NCI-H345 treated with DMSO at 0.1 percent for 48 hours (cell line): Measurements from ENCODE around the gene MAPRE3.

Experiments used
- DNase-seq: peaks from one replicate; lab custom pipeline; 2025; ENCODE audit not compliant: unreplicated experiment; lab: John Stamatoyannopoulos, UW

The MAPRE3 gene

DNA sequence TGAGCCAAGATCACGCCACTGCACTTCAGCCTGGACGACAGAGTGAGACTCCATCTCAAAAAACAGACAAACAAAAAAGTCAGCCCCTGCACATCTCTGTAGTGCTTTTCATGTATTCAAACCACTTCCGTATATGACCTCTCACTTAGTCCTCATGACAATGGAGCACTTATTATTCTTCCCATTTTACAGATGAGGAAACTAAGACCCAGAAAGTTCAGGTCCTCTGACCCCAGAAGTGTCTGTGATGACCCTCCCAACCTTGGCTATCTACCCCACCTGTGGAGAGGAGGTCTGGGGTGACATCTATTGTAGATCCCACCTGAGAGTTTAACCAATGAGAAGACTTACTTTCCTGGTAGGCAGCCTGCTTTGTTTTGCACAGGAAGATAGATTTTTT lies 21.6 kb upstream of the MAPRE3 start:
- DNase-seq, result no peak

DNA sequence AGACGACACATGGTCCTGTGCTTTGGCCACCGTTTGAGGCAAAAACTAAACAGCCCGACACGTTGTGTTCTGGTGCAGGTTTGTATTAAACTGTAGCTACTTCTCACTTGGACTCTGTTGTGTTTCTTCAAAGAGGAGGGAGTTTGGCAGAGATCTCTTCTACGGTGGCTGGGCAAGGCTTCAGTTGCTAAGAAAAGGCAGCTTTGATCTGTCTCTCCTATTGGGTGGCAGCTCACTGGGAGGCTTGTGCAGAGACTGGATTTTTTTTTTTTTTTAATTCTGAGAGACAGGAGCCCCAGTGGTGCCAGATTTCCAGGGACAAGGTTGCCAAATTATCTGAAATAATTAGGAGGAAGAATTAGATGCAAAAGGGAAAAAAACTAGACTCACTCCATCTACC lies 20.2 kb upstream of the MAPRE3 start:
- DNase-seq, result no peak

DNA sequence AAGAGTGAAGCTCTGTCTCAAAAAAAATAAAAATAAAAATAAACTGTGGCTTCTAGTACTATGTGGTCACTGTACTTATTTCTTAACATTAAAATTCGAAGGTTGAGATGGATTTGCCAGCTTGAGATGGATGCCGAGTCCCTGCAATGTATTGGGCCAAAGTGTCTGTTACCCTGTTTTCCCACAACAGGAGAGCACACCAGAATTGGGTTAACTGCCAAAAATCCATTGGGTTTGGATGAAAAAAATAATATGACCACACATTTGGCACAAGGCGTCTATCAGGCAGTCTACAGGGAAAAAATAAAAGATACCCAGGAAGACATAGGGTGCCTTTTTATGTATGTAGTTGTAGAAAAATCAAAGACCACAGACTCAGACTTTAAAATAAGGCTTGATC lies 19.2 kb upstream of the MAPRE3 start:
- DNase-seq, result no peak

DNA sequence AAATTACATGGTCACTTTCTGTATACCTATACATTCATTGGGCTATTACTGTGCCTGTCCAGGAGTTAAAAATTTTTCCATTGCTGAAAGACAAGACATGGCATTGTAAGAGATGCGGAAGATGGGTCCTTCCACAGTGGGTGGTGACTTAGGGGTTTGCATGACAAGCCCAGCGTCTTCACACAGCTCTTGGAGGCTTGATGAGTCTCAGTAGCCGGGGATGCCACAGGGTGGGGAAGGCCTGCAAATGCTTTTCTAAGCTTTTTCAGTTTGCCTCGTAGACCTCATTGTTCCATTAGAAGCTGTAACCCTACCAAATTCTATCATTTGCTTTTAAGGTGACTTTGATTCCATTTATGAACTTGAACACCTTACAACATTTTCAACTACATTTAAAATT lies 18.1 kb upstream of the MAPRE3 start:
- DNase-seq, result no peak

DNA sequence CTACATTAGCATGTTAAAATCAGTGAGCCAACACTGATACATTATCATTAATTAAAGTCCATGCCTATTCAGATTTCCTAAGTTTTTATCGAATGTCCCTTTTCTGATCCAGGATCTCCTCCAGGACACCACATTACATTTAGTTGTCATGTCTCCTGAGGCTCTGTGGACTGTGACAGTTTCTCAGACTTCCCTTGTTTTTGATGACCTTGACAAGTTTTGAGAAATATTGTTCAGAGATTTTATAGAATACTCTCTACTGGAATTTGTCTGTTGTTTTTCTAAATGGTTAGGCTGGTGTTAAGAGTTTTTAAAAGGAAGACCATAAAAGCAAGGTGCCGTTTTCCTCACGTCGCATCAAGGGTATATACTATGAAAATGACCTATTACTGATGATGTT lies 16.3 kb upstream of the MAPRE3 start:
- no peak for DNase-seq

DNA sequence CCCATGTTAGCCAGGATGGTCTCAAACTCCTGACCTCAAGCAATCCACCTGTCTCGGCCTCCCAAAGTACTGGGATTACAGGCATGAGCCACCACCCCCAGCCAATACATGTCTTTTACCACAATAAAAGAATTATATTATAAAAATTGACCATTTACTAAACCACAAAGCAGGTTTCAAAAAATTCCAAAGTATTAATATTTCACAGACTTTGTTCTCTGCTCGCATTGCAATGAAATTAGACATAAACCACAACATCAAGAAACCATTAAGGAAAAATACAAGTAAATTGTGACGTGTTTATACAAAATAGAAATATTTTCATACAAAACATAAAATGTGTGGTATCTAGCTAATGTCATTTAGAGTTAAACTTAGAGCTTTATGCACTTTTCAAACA lies 13.4 kb upstream of the MAPRE3 start:
- no peak for DNase-seq

DNA sequence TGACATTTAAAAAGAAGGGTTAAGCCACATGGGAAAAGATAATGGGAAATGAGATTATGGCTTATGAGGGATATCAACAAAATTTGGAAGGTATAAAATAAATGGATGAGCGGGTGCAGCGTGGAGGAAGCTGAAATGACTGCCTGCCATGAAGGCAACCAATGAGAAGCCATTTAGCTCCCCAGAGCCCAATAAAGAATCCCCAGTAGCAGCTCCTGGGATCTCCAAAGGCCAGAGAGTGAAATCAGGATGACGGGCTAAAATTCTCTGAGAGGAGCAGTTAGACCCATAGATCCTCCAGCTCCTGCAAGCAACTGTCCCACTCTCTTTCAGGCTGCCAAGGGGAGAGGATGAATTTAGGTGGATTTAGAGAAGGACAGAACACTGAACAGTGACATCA lies 12.9 kb upstream of the MAPRE3 start:
- DNase-seq, result no peak

DNA sequence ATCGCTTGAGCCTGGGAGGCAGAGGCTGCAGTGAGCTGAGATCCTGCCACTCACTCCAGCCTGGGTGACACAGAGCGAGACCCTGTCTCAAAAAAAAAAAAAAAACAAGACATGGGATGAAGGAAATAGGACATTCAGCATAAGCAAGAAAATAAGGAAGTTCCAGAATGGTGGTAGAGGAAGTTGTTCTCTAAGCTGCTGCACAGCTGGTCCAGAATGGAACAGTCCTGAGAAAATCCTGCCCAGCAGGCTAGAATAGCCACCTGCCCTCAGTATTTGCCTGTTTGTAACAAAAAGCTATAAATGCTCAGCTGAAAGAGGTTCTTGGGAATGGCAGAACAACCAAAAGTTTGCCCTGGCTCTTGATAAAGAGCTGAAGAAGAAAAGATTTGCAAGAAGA lies 11.1 kb upstream of the MAPRE3 start:
- DNase-seq, result no peak

DNA sequence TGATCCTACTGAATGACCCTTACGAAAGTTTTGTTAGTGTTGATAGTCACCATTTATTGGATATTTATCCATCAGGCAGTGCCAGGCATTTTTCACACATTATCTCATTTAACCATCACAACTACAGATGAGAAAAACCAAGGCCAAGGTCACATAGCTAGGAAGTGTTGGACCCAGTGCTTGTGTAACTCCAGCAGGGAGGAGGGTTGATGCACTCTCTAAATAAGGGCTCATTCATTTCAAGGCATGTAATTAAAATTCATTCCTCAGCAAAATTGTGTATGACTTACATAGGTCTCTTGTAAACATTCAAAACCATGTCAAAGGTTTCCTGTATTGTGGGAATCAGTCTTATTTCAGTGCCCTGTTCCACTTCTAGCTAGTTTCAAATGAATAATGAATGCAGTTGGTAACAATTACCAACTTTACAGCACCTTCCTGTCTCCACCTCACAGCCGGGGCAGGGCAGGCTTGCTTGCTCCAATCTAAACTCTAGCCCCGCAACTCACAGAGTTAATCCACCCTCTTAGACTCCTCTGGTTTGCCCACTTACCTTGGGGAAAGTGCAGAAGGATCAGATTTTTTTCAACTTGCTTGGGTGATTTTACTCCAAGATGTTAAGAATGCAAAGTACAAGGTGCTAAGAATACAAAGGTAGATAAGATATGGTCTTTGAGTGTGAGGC lies 5.8 kb upstream of the MAPRE3 start:
- DNase-seq, result no peak

DNA sequence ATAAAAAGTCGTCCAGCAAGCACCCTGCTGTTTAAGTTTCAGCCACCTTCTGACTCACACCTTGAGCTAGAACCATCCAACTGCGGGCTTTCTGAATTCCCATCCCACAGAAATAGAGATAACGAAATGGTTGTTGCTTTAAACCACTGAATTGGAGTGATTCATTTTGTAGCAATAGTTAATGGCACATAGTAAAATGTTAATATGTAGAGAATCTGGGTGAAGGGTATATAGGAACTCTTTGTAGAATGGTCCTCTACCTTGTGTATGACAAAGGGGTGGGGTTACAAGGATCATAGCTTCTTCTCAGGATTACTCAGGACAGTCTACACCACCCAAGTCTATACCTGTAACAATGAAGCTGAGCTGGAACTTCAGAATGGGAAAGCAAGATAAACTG lies 2.4 kb upstream of the MAPRE3 start:
- DNase-seq, result no peak

DNA sequence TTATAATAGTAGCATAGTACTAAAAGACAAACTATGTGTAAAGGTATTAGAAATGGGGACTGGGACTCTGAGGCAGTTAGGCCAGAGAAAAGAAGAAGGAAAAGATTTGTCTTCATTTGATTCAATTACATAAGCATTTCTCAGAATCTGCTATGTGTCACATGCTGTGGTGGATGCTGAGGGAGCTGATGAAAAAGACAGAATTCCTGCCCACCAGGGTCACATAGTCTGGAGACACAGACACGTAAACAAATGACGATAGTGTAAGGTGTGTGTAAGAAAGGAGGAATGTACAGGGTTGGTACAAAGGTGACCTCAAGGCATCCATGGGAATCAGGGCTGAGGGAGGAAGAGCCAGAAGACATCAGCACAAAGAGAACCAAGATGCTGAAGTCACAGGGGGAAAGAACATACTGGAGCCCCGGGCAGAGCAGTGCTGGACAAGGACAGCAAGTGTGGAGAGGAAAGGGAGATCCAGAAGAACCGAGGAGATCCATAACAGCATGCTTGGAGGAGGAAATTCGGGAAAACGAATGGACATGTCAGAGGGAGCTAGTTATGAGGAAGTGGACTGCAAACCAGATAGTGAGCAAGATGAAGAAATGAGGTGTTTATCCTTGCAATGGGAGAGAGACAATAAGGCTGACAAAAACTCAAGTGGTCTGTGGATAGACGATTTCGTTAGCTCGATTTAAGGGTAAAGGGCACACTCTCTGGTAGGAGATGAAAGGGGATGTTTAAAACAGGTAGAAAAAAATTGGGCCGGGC lies 1.2 kb upstream of the MAPRE3 start:
- no peak for DNase-seq

DNA sequence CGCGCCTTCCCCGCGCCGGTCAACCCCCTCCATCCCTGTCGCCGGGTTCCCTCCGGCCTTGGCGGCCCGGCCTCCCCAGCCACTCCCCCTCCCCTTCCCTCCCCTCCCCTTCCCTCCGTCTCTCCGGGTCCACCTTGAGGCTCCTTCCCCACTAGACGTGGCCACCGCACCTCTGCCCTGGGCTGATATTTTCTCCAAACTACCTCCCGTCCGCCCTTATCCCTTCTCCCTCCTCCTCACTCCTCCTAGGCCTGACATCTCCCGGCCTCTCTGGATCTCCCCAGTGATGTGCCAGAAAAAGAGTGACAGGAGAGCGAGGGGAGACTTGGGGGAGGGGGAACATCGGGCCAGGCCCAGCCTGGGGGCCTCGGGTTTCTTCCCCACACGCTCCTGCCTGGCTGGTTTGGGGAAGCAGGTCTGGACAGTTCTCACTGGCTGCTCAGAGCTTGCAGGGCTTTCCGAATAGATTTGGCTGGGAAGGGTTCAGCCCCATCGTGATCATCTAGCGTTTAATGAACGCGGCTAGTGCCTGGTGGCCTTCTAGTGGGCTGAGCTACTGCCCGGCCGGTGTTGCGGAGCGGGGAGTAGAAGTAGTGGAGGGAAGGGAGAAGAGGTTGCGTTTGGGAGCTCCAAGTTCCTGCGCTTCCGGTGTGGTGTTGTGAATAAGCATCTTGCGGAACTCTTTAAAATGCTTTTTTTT lies 641 bp downstream of the MAPRE3 start:
- no peak for DNase-seq

DNA sequence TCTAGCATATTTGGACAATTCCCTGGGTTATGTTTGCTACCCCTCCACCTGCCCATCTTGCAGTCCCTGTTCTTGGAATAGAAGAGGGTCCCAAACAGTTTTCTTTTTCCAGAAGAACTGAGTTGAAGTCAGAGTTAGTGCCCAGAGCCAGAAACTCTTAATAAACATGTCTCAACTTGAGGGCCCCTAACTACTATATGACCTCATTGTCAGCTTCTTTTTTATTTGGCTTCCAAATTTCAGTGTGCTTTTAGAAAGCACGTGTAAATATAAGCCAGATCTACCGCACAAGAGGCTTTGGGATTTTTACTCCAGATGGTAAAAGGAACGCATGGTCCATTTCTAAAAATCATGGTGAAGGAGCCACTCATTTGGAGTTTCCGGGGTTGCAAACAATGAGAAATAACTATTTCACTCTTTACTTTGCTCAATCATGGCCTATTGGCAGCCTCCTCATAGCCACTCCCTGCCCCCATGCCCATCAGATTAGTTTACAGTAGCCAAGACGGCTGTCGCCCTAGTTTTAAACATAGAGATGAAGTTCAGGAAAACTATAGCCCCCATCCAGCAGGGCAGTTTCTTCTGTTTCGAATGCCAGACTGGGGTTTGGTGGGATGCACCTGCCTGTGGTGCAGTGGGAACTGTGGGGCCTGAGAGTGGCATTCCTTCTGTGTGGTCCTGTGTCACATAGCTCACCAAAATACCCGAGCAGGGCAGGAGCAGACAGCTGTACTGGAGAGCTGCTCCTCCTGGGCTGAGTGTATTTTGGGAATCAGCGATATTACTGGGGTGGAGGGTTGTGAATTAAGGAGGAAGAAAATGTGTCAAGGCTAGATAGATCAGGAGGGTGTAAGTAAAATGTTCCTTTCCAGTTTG lies 1.7 kb downstream of the MAPRE3 start:
- no peak for DNase-seq

DNA sequence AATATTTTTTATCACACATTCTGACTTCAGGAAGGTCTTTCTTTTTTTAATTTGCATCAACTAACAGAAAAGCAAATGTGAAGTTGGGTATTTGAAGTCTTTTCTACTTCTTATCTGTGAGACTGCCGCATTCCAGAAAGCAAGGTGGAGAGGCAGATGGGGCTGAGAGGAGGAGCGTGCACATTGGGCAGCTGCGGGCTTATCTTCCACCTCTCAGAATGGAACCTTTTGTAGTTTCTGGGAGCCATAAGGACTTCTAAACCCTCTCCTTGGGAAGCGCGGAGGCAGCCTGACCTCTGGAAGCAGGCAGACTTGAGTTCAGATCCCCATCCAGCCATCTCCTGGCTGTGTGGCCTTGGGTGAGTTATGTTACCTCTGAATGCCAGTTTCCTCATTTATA lies 3.9 kb downstream of the MAPRE3 start:
- no peak for DNase-seq

DNA sequence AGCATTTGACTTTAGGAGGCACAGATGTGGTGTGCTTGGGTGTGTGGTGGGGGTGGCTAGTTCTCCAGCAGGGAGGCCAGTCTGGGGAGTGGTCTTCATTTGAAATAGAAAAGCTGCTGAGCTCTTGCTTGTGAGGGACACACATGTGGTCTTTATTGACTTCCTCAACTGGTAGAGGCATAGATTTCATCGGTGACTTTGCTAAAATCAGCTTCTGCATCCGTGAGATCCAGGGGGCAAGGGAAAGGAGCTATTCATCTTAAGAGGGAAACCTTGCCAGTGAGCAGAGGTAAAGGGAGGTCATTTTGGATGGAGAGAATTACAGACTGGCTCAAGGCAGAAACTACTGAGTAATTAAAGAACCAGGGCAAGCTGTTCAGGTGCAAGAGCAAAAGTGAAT lies 4.7 kb downstream of the MAPRE3 start:
- no peak for DNase-seq

DNA sequence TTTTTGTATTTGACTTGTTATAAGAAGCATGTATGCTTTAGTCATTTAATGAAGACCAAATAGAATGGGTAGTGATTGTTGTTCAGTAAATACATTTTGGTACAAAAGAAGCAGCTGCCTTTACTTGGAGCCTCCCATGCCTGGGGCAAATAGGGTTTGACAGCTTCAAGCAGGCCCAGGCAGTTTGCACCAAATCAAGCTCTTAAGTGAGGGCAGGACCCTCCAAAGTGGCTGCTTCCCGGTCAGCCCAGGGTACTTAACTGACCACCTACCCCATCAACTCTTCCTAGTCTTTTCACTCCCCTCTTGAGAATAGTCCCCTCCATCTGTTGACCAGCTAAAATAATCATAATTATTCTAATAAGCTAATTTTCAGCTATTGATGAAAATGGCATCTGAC lies 5.2 kb downstream of the MAPRE3 start:
- DNase-seq, result no peak

DNA sequence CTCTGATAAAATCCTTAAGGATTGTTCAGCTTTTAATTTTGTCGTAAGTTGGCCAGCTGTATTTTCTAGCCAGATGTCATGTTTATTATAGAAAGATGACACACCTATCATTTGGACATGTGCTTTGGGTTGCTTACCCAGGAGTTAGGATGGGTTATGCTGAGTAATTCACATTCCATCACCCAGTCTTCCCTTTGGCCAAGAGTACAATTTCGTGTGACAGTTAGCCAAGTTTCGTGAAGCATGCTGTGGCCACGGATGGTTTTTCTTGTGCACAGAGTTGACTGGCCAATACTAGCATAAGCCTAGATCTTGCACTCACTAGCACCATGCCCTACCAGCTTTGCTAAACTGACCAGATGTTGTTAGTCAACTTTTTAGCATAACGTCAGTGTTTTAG lies 5.8 kb downstream of the MAPRE3 start:
- DNase-seq, result no peak

DNA sequence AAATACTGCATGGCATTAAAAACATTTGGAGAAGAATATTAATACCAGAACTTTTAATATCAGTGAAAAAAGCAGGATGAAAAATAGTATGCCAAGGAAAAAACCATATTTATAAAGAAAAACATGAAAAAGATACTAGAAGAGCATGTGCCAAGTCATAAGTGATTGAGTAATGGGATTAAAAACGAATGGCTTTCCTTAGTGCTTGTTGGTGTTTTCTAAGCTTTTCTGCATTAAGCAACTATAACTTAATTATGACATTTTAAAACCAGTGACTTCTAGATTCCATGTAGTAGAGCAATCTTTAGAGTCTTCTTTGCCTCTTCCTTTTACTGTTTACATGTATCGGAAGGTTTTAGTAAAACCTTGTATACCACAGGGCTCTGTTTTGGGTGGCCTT lies 6.6 kb downstream of the MAPRE3 start:
- no peak for DNase-seq

DNA sequence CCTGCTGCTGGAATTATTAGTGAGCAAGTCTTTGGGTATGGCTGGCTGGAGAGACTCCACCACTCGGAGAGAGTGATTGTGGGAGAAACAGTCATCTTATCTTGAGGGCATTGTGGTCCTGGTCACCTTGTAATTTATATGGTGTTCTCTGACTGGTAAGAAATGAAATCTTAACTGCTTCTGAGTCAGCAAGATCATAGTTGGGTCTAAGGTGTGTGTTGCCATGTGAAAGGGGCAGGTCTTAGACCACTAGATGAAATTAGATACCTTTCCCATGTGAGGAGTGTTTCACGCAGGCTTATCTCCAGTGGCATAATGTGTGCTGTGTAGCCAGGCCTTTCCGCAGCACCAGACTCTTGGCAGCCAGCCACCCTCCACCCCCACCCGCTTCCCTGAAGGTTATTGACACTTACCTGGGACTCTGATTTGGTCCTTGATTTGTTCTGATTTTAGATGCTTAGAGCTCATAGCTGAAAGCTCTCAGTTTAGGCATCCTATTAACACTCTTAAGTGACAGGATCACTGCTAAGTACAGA lies 7.7 kb downstream of the MAPRE3 start:
- peak; percentile 64 for DNase-seq

DNA sequence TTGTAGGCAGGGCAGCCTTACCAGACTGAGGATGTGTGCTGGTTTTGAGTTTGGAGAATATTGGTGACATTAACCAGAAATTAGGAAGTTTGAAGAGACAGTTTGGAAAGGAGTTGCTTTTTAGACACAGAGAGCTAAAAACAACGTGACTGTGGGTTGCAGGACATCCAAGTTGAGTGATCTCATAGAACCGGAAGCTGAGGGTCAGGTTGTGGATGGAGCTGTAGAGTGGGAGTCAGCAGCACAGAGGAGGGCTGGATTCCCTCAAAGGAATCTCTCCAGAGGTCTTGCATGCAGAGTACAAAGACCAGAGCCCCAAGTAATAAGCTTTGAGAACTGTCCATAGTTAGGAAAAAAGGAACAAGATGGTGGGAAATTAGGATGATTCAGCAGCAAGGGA lies 9.3 kb downstream of the MAPRE3 start:
- no peak for DNase-seq

DNA sequence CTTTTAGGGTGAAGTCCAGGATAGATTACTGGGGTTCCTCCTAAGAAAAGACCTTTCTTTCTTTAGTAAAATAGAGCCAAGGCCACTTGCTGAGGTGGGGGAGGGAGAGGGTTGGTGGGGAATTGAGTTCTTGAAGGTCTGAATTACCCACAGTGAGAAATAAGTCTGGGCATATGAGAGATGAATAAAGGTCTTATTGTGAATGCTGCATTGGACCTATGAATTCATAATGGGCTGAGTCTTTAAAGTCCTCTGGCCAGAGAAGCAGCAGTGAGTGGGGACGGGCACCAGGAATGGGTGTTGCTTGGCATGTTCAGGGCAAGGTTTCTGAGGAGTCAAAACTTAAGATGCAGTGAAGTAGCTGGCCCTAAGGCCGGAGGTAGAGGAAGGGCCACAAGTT lies 10.5 kb downstream of the MAPRE3 start:
- DNase-seq, result no peak
